ENCODE measurements around the gene FOXP2.

FOXP2 gene

DNA sequence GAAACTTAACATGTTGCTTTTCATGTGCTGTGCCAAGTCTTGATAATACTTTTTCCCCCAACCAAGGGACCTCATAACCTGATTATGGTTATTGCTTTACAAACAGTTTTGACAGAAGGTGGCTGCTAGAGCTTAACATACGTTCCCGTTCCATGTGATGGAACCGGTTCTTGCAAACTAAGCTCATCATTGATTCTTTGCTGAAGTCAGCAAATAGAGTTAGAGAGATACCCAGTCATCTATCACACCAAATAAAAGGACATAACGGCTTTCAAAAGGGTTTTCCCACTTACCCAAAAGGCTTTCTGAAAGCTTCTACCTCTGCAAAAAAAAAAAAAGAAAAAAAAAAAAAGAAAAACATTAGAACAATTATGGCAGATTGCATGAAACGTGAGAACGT is 277.0 kb downstream of the FOXP2 start:
- Histone ChIP-seq H3K27me3 (replicated peaks; ENCODE audit: control insufficient read depth, insufficient read depth, low read length) (no peaks in the 10 kb centered on the region), H3K36me3 (ENCODE audit: control insufficient read depth, insufficient read depth, low read length, severe bottlenecking) (peaks cover 6% of the 10 kb centered on the region), H3K4me1 (ENCODE audit: control insufficient read depth, insufficient read depth, low read length) (no peaks in the 10 kb centered on the region), H3K9me3 (ENCODE audit: control insufficient read depth, low read length) (no peaks in the 10 kb centered on the region), H3K9ac (ENCODE audit: low read length) (no peak overlapping the region), H3K4me3 (ENCODE audit: low read length) (no peak overlapping the region)
- no peak for DNase-seq (ENCODE audit: low read depth)

- Histone ChIP-seq H3K4me1 (ENCODE audit: control insufficient read depth, insufficient read depth, low read length) (no peaks in the 10 kb centered on the region), H3K9me3 (ENCODE audit: control insufficient read depth, low read length) (no peaks in the 10 kb centered on the region), H3K4me3 (ENCODE audit: low read length) (no peak overlapping the region), H3K36me3 (ENCODE audit: control insufficient read depth, insufficient read depth, low read length, severe bottlenecking) (peaks cover 5% of the 10 kb centered on the region), H3K9ac (ENCODE audit: low read length) (no peak overlapping the region), H3K27me3 (replicated peaks; ENCODE audit: control insufficient read depth, insufficient read depth, low read length) (no peaks in the 10 kb centered on the region)
- DNase-seq (ENCODE audit: low read depth), result no peak
Measured at GRCh38 chr7:114695182-114695581, 280.6 kb downstream of the FOXP2 start.

DNA sequence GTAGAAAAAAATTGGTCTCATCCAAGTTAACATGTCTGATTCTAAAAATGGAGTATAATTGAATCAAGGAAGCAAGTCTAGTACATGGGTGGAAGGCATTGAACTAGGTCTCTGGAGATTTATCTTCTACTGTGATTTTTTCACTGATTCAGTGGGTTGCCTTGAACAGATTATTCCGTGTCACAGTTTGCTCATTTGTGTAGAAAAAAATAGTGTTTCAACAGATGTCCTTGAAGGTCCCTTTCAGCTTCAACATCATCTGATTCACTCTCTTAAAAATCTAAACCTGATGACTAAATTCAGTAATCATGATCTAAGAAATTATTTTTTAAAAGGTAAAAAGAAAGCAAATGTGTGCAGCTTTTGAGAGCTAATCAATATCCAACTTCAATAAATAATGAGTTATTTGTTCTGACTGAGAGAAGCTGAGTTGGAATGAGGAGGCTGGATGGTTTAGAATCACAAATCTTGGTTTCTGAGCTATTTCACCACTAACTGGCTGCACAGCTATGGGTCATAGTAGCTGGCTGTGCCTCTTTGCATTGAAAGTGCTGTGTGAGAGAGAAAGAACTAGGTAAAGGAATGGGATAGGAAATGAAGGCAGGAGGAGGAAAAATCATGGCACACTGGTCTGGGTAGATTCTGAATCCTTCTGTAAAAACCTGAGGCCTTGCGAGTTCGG is 285.8 kb downstream of the FOXP2 start:
- H3K36me3 ChIP-seq (ENCODE audit: control insufficient read depth, insufficient read depth, low read length, severe bottlenecking), result no peaks in the 10 kb centered on the region
- DNase-seq (ENCODE audit: low read depth), result no peak
- no peak overlapping the region for H3K9ac ChIP-seq (ENCODE audit: low read length)
- H3K27me3 ChIP-seq (replicated peaks; ENCODE audit: control insufficient read depth, insufficient read depth, low read length), result no peaks in the 10 kb centered on the region
- no peak overlapping the region for H3K4me3 ChIP-seq (ENCODE audit: low read length)
- H3K9me3 ChIP-seq (ENCODE audit: control insufficient read depth, low read length), result no peaks in the 10 kb centered on the region
- H3K4me1 ChIP-seq (ENCODE audit: control insufficient read depth, insufficient read depth, low read length), result no peaks in the 10 kb centered on the region

GRCh38 chr7:114703677-114704076 is 289.1 kb downstream of the FOXP2 start:
- no peaks in the 10 kb centered on the region for H3K9me3 ChIP-seq (ENCODE audit: control insufficient read depth, low read length)
- no peak overlapping the region for H3K4me3 ChIP-seq (ENCODE audit: low read length)
- DNase-seq (ENCODE audit: low read depth), result peak; percentile 23
- H3K27me3 ChIP-seq (replicated peaks; ENCODE audit: control insufficient read depth, insufficient read depth, low read length), result no peaks in the 10 kb centered on the region
- H3K4me1 ChIP-seq (ENCODE audit: control insufficient read depth, insufficient read depth, low read length), result no peaks in the 10 kb centered on the region
- H3K36me3 ChIP-seq (ENCODE audit: control insufficient read depth, insufficient read depth, low read length, severe bottlenecking), result no peaks in the 10 kb centered on the region
- H3K9ac ChIP-seq (ENCODE audit: low read length), result no peak overlapping the region

DNA sequence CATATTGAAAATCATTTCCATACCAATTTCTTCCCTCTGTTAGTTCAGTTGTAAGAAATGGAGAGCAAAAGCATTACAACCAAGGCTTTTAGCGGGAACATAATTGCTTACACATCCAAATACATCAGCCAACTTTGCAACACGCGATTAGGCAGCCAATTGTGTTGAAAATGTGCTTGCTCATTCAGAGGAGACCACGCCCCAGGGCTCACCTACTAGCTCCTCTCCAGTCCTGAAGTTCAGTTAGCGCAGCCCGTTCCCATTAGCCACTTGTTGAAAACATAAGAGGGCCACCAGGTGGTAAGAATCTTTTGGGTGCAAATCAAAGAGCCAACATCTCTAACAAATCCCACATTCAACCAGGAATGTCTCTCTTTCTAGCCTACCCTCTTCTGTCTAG is 294.0 kb downstream of the FOXP2 start:
- no peaks in the 10 kb centered on the region for H3K9me3 ChIP-seq (ENCODE audit: control insufficient read depth, low read length)
- no peak overlapping the region for H3K4me3 ChIP-seq (ENCODE audit: low read length)
- H3K4me1 ChIP-seq (ENCODE audit: control insufficient read depth, insufficient read depth, low read length), result no peaks in the 10 kb centered on the region
- no peak overlapping the region for H3K9ac ChIP-seq (ENCODE audit: low read length)
- DNase-seq (ENCODE audit: low read depth), result no peak
- H3K27me3 ChIP-seq (replicated peaks; ENCODE audit: control insufficient read depth, insufficient read depth, low read length), result no peaks in the 10 kb centered on the region
- H3K36me3 ChIP-seq (ENCODE audit: control insufficient read depth, insufficient read depth, low read length, severe bottlenecking), result no peaks in the 10 kb centered on the region

- no peaks in the 10 kb centered on the region for H3K4me1 ChIP-seq (ENCODE audit: control insufficient read depth, insufficient read depth, low read length)
- DNase-seq (ENCODE audit: low read depth), result no peak
- no peak overlapping the region for H3K4me3 ChIP-seq (ENCODE audit: low read length)
- no peaks in the 10 kb centered on the region for H3K27me3 ChIP-seq (replicated peaks; ENCODE audit: control insufficient read depth, insufficient read depth, low read length)
- H3K9ac ChIP-seq (ENCODE audit: low read length), result no peak overlapping the region
- no peaks in the 10 kb centered on the region for H3K36me3 ChIP-seq (ENCODE audit: control insufficient read depth, insufficient read depth, low read length, severe bottlenecking)
- no peaks in the 10 kb centered on the region for H3K9me3 ChIP-seq (ENCODE audit: control insufficient read depth, low read length)
Measured at GRCh38 chr7:114710499-114710898, 295.9 kb downstream of the FOXP2 start.

- Histone ChIP-seq H3K9me3 (ENCODE audit: control insufficient read depth, low read length) (no peaks in the 10 kb centered on the region), H3K9ac (ENCODE audit: low read length) (no peak overlapping the region), H3K27me3 (replicated peaks; ENCODE audit: control insufficient read depth, insufficient read depth, low read length) (no peaks in the 10 kb centered on the region), H3K4me3 (ENCODE audit: low read length) (no peak overlapping the region), H3K4me1 (ENCODE audit: control insufficient read depth, insufficient read depth, low read length) (no peaks in the 10 kb centered on the region), H3K36me3 (ENCODE audit: control insufficient read depth, insufficient read depth, low read length, severe bottlenecking) (no peaks in the 10 kb centered on the region)
- DNase-seq (ENCODE audit: low read depth), result no peak
Measured at GRCh38 chr7:114711241-114711640, 296.6 kb downstream of the FOXP2 start.

GRCh38 chr7:114715907-114716306 is 301.3 kb downstream of the FOXP2 start:
- Histone ChIP-seq H3K9me3 (ENCODE audit: control insufficient read depth, low read length) (no peaks in the 10 kb centered on the region), H3K4me3 (ENCODE audit: low read length) (no peak overlapping the region), H3K9ac (ENCODE audit: low read length) (no peak overlapping the region), H3K36me3 (ENCODE audit: control insufficient read depth, insufficient read depth, low read length, severe bottlenecking) (no peaks in the 10 kb centered on the region), H3K27me3 (replicated peaks; ENCODE audit: control insufficient read depth, insufficient read depth, low read length) (no peaks in the 10 kb centered on the region), H3K4me1 (ENCODE audit: control insufficient read depth, insufficient read depth, low read length) (peaks cover 7% of the 10 kb centered on the region)
- no peak for DNase-seq (ENCODE audit: low read depth)

DNA sequence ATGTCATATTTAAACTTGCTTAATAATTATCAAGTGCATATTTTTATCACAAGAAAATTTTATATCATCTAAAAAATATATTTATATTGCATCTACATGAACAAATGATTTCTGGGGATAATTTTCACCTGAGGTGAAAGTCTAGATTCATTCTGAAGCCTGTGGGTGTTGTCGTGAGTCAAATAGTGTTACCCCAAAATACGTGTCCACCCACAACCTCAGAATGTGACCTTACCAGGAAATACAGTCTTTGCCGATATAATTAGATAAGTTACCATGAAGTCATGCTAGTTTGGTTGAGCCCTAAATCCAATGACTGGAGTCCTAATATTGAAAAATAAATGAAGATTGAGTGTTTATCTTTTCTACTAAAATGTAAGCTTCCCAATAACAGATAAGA is 304.2 kb downstream of the FOXP2 start:
- Histone ChIP-seq H3K4me1 (ENCODE audit: control insufficient read depth, insufficient read depth, low read length) (peaks cover 14% of the 10 kb centered on the region), H3K4me3 (ENCODE audit: low read length) (no peak overlapping the region), H3K9me3 (ENCODE audit: control insufficient read depth, low read length) (no peaks in the 10 kb centered on the region), H3K27me3 (replicated peaks; ENCODE audit: control insufficient read depth, insufficient read depth, low read length) (no peaks in the 10 kb centered on the region), H3K36me3 (ENCODE audit: control insufficient read depth, insufficient read depth, low read length, severe bottlenecking) (no peaks in the 10 kb centered on the region), H3K9ac (ENCODE audit: low read length) (no peak overlapping the region)
- no peak for DNase-seq (ENCODE audit: low read depth)

DNA sequence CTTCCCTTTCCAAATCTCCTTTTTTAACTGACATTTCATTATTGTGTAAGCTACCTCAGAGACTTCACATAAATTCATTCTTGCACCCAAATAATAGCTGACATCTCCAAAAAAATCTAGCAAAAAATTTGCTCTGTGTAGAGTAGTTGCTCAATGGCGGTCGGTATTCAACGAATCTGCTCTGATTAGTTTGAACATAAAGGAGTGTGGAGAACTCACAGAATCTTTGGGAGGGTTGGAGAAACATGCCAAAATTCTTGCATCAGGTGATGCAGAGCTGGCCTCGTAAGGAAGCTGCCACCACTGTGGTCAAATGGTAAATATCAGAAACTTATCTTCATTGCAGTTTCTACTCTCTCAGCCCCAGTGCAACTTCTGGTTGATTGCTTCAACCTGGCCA is 306.1 kb downstream of the FOXP2 start:
- no peaks in the 10 kb centered on the region for H3K27me3 ChIP-seq (replicated peaks; ENCODE audit: control insufficient read depth, insufficient read depth, low read length)
- H3K4me1 ChIP-seq (ENCODE audit: control insufficient read depth, insufficient read depth, low read length), result peaks cover 14% of the 10 kb centered on the region
- no peak overlapping the region for H3K9ac ChIP-seq (ENCODE audit: low read length)
- H3K9me3 ChIP-seq (ENCODE audit: control insufficient read depth, low read length), result no peaks in the 10 kb centered on the region
- peak; percentile 33 for DNase-seq (ENCODE audit: low read depth)
- H3K4me3 ChIP-seq (ENCODE audit: low read length), result no peak overlapping the region
- H3K36me3 ChIP-seq (ENCODE audit: control insufficient read depth, insufficient read depth, low read length, severe bottlenecking), result no peaks in the 10 kb centered on the region

GRCh38 chr7:114722562-114722961 is 307.9 kb downstream of the FOXP2 start:
- Histone ChIP-seq H3K4me1 (ENCODE audit: control insufficient read depth, insufficient read depth, low read length) (peaks cover 14% of the 10 kb centered on the region), H3K9me3 (ENCODE audit: control insufficient read depth, low read length) (no peaks in the 10 kb centered on the region), H3K4me3 (ENCODE audit: low read length) (no peak overlapping the region), H3K36me3 (ENCODE audit: control insufficient read depth, insufficient read depth, low read length, severe bottlenecking) (no peaks in the 10 kb centered on the region), H3K27me3 (replicated peaks; ENCODE audit: control insufficient read depth, insufficient read depth, low read length) (no peaks in the 10 kb centered on the region), H3K9ac (ENCODE audit: low read length) (no peak overlapping the region)
- DNase-seq (ENCODE audit: low read depth), result no peak

GRCh38 chr7:114723308-114723707 is 308.7 kb downstream of the FOXP2 start:
- Histone ChIP-seq H3K9ac (ENCODE audit: low read length) (no peak overlapping the region), H3K27me3 (replicated peaks; ENCODE audit: control insufficient read depth, insufficient read depth, low read length) (no peaks in the 10 kb centered on the region), H3K36me3 (ENCODE audit: control insufficient read depth, insufficient read depth, low read length, severe bottlenecking) (no peaks in the 10 kb centered on the region), H3K4me3 (ENCODE audit: low read length) (no peak overlapping the region), H3K9me3 (ENCODE audit: control insufficient read depth, low read length) (no peaks in the 10 kb centered on the region), H3K4me1 (ENCODE audit: control insufficient read depth, insufficient read depth, low read length) (peaks cover 14% of the 10 kb centered on the region)
- no peak for DNase-seq (ENCODE audit: low read depth)
